ENCODE data around the gene ZNF438. TPM values are rescaled to one million over a fixed set of nuclear protein-coding genes. Genes with fewer than 3 reads are reported as not detected.

Gene ZNF438
- total and polyA plus RNA-seq, 9 donors = 6.2 to 12.7 (median 7.1) TPM

DNA sequence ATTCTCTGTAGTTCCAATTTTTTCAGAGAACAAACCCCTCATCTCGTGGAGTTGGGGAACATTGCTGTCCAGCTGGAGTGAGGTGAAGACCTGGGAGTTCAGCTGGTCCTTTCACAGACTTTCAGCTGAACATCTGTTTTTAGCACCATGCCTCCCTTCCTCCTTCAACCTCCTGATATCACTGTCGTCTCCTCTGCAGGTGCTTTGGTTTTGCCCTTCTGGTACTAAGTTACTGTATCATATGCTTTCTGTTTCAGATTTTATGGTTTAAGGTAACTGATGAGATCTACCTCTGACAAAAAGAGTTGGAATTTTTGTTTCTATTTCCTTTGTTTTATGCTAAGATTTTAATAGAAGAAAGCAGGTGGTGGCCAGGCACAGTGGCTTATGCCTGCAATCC, 102.9 kb downstream of the ZNF438 start:
- intact Hi-C loops (cut with DNase I) = no loop called here
- WGBS, 3 donors = 66 to 73% (median 69%) methylated on average over 2 of the region's 2 CpGs
- Histone ChIP-seq H3K4me1 (ENCODE audit: insufficient read depth) (no peaks in the 10 kb centered on the region), H3K4me3 (no peak overlapping the region), H3K36me3 (no peaks in the 10 kb centered on the region), H3K9me3 (peaks cover 0 to 3% of the 10 kb centered on the region in 2 donors), H3K27me3 (no peaks in the 10 kb centered on the region), H3K27ac (no peak overlapping the region)
- no peak for DNase-seq
- TF ChIP-seq POLR2A (IDR thresholded peaks at IDR 0.05) = no peak
- TF ChIP-seq, protein P1, sequence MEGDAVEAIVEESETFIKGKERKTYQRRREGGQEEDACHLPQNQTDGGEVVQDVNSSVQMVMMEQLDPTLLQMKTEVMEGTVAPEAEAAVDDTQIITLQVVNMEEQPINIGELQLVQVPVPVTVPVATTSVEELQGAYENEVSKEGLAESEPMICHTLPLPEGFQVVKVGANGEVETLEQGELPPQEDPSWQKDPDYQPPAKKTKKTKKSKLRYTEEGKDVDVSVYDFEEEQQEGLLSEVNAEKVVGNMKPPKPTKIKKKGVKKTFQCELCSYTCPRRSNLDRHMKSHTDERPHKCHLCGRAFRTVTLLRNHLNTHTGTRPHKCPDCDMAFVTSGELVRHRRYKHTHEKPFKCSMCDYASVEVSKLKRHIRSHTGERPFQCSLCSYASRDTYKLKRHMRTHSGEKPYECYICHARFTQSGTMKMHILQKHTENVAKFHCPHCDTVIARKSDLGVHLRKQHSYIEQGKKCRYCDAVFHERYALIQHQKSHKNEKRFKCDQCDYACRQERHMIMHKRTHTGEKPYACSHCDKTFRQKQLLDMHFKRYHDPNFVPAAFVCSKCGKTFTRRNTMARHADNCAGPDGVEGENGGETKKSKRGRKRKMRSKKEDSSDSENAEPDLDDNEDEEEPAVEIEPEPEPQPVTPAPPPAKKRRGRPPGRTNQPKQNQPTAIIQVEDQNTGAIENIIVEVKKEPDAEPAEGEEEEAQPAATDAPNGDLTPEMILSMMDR (IDR thresholded peaks at IDR 0.05) = no peak
- TF ChIP-seq EP300 (IDR thresholded peaks at IDR 0.05) = no peak

DNA sequence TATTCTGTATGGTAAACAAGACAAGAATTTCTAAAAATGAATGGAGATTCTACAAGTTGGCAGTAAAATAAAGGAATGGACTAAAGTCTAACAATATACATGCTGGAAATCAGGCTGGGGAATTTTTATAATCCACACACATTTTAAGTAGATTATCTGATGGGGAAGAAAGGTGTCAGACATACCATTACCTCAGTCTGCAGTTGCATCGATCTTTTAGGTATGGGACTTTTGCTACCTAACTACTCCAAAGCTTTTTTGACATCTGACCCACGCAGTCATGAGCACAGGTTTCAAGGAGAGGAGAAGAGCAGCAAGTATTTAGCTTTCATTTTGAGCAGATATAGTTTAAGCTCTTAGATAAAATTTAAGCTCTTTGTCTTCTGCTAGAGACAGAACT, 113.0 kb downstream of the ZNF438 start:
- Histone ChIP-seq H3K4me1 (ENCODE audit: insufficient read depth) (no peaks in the 10 kb centered on the region), H3K4me3 (no peak overlapping the region), H3K9me3 (no peaks in the 10 kb centered on the region), H3K36me3 (no peaks in the 10 kb centered on the region), H3K27ac (no peak overlapping the region), H3K27me3 (no peaks in the 10 kb centered on the region)
- 97 to 99% (median 98%) methylated on average over 2 of the region's 2 CpGs for WGBS, 3 donors
- DNase-seq = no peak
- TF ChIP-seq, protein P1 (IDR thresholded peaks at IDR 0.05) = no peak
- intact Hi-C loops (cut with DNase I) = no loop called here

DNA sequence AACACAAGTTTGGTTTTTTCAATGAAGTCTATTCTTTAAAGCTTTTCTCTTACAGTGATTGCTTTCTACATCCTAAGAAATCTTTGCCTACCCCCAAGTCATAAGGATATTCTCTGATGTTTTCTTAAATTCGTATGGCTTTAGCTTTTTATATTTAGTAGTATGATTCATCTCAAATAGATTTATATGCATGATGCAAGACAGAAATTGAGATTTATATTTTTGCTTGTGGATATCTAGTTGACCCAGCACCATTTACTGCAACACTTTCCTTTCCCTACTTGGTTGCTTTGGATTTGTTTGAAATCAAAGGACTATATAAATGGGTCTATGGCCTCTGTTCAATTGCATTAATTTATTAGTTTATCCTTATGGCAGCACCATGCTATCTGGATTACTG, 113.9 kb downstream of the ZNF438 start:
- no peaks in the 10 kb centered on the region for H3K36me3 ChIP-seq
- DNase-seq = no peak
- H3K4me1 ChIP-seq (ENCODE audit: insufficient read depth) = no peaks in the 10 kb centered on the region
- H3K27ac ChIP-seq = no peak overlapping the region
- H3K4me3 ChIP-seq = no peak overlapping the region
- intact Hi-C loops (cut with DNase I) = no loop called here
- no peaks in the 10 kb centered on the region for H3K9me3 ChIP-seq
- H3K27me3 ChIP-seq = no peaks in the 10 kb centered on the region
- TF ChIP-seq POLR2A (IDR thresholded peaks at IDR 0.05) = no peak
- TF ChIP-seq, protein P1 (IDR thresholded peaks at IDR 0.05) = no peak
- no peak for TF ChIP-seq EP300 (IDR thresholded peaks at IDR 0.05)
- 51 to 78% (median 63%) methylated on average over 1 of the region's 1 CpG for WGBS, 3 donors

DNA sequence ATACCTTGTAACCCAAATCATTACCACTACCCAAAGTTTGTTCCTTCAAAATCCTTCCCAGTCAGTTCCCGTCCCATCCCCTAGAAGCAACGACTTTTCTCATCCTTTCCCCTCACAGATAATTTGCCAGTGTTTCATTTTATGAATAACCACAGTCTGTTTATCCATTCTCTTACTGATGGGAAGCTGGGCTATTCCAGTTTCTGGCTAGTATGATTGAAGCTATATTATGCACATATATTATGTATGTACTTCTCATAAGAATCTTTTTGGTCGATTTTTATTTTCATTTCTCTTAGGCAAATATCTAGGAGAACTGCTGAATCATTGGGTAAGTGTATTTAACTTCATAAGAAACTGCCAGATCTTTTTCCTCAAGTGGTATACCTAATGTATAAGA, 114.6 kb downstream of the ZNF438 start:
- no peaks in the 10 kb centered on the region for H3K36me3 ChIP-seq
- no peaks in the 10 kb centered on the region for H3K9me3 ChIP-seq
- intact Hi-C loops (cut with DNase I) = no loop called here
- H3K27me3 ChIP-seq = no peaks in the 10 kb centered on the region
- 83 to 89% (median 88%) methylated on average over 3 of the region's 3 CpGs for WGBS, 3 donors
- DNase-seq = no peak
- no peak overlapping the region for H3K27ac ChIP-seq
- no peaks in the 10 kb centered on the region for H3K4me1 ChIP-seq (ENCODE audit: insufficient read depth)
- H3K4me3 ChIP-seq = no peak overlapping the region
- TF ChIP-seq POLR2A (IDR thresholded peaks at IDR 0.05) = no peak
- TF ChIP-seq, protein P1 (IDR thresholded peaks at IDR 0.05) = no peak
- TF ChIP-seq EP300 (IDR thresholded peaks at IDR 0.05) = no peak

DNA sequence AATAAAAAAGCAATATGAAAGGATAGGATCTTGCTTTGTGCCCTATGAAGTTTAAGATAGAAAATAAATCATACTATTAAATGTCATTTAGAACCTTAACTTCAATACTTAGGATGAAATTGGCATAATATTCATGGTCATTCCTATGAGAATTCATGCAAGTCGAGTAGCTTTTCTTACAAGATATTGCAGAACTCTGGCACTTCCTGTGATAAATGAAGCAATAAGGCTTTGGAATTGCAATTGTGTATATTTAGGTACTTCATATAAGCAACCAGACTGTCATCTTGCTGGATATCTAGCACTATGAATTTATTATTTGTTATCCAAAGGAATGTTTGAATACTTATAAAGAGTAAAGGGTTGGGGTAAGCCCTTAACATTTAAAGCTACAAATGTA, 116.5 kb downstream of the ZNF438 start:
- TF ChIP-seq EP300 (IDR thresholded peaks at IDR 0.05) (no peak), POLR2A (IDR thresholded peaks at IDR 0.05) (no peak)
- TF ChIP-seq, protein P1 (IDR thresholded peaks at IDR 0.05) = no peak
- DNase-seq = no peak
- intact Hi-C loops (cut with DNase I) = no loop called here
- 60 to 75% (median 71%) methylated on average over 1 of the region's 1 CpG for WGBS, 3 donors
- no peaks in the 10 kb centered on the region for H3K36me3 ChIP-seq
- H3K9me3 ChIP-seq = no peaks in the 10 kb centered on the region
- H3K4me1 ChIP-seq (ENCODE audit: insufficient read depth) = no peaks in the 10 kb centered on the region
- H3K27me3 ChIP-seq = no peaks in the 10 kb centered on the region
- H3K27ac ChIP-seq = no peak overlapping the region
- H3K4me3 ChIP-seq = no peak overlapping the region
